ENCODE results near the gene GPA33.

- TF ChIP-seq, protein P1, sequence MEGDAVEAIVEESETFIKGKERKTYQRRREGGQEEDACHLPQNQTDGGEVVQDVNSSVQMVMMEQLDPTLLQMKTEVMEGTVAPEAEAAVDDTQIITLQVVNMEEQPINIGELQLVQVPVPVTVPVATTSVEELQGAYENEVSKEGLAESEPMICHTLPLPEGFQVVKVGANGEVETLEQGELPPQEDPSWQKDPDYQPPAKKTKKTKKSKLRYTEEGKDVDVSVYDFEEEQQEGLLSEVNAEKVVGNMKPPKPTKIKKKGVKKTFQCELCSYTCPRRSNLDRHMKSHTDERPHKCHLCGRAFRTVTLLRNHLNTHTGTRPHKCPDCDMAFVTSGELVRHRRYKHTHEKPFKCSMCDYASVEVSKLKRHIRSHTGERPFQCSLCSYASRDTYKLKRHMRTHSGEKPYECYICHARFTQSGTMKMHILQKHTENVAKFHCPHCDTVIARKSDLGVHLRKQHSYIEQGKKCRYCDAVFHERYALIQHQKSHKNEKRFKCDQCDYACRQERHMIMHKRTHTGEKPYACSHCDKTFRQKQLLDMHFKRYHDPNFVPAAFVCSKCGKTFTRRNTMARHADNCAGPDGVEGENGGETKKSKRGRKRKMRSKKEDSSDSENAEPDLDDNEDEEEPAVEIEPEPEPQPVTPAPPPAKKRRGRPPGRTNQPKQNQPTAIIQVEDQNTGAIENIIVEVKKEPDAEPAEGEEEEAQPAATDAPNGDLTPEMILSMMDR (IDR thresholded peaks at IDR 0.05; ENCODE audit: low read depth, low read length, poor library complexity, severe bottlenecking) = no peak
- no peak for TF ChIP-seq EZH2phosphoT487 (IDR thresholded peaks at IDR 0.05; ENCODE audit: borderline replicate concordance, low read length)
Observed at GRCh38 chr1:167051907-167052306, 38.3 kb downstream of the GPA33 start.
